ENCODE measurements around the gene PTCH1. TPM values are rescaled to one million over a fixed set of nuclear protein-coding genes. Genes with fewer than 3 reads are reported as not detected.

The PTCH1 gene
- total RNA-seq, 2 experiments from 2014 or later = 15.8 to 17.0 TPM

DNA sequence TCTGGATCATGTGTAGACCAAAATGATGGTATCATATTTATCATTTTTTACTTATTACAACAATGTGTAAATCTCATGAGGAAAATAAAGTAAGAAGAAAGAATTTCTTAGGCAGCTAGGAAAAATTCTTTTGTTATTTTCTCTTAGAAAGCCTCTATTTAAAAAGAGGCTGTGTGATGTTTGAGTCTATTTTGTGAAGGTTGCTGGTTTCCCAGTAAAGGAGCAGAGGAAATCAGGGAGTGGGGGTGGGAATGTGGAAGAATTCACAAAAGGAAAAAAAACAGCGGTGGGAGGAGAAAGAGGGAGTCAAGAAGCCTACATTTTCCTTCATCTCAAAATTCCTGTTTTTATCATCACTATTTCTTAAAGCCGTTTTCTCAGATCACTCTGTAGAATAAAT lies 20.1 kb downstream of the PTCH1 start:
- peaks cover 13% of the 10 kb centered on the region for H3K27me3 Mint-ChIP-seq
- no peaks in the 10 kb centered on the region for H3K36me3 ChIP-seq (ENCODE audit: insufficient read depth, low read length)
- no peak overlapping the region for H3K27ac Mint-ChIP-seq
- H3K4me3 Mint-ChIP-seq = no peak overlapping the region
- H3K4me3 ChIP-seq (ENCODE audit: low read length) = no peak overlapping the region
- ATAC-seq (ENCODE audit: poor library complexity) (no peak), DNase-seq (no peak)
- no peak overlapping the region for H3K27ac ChIP-seq (ENCODE audit: low read depth in 1 of 2, low read length in 2 of 2)
- H3K4me1 Mint-ChIP-seq (ENCODE audit: low read depth) = peaks cover 73% of the 10 kb centered on the region
- ChIA-PET CTCF (no interaction called here), POLR2A (interaction anchor here (4.6 to 4.8 kb wide), 2 partner anchors 10 to 14 kb away, joined by 38 to 99 read pairs; no protein-coding TSS in a partner anchor)
- H3K27me3 ChIP-seq (ENCODE audit: control insufficient read depth in 1 of 2, insufficient read depth in 2 of 2, low read length in 2 of 2) = peaks cover 0 to 9% of the 10 kb centered on the region in 2 experiments
- TF ChIP-seq CTCF (IDR thresholded peaks at IDR 0.05) = no peak
- H3K4me1 ChIP-seq (ENCODE audit: insufficient read depth, low read length) = peaks cover 56% of the 10 kb centered on the region
- H3K9me3 Mint-ChIP-seq = no peaks in the 10 kb centered on the region
- intact Hi-C loops (cut with DNase I, micrococcal nuclease) = loop anchor here in 1 of 2 experiments (10.0 kb wide), 1 partner anchor 718 kb away; no protein-coding TSS in a partner anchor
- no peaks in the 10 kb centered on the region for H3K9me3 ChIP-seq (ENCODE audit: control insufficient read depth in 1 of 2, insufficient read depth in 1 of 2, low read length in 2 of 2)
- H3K36me3 Mint-ChIP-seq (ENCODE audit: low read depth) = no peaks in the 10 kb centered on the region

DNA sequence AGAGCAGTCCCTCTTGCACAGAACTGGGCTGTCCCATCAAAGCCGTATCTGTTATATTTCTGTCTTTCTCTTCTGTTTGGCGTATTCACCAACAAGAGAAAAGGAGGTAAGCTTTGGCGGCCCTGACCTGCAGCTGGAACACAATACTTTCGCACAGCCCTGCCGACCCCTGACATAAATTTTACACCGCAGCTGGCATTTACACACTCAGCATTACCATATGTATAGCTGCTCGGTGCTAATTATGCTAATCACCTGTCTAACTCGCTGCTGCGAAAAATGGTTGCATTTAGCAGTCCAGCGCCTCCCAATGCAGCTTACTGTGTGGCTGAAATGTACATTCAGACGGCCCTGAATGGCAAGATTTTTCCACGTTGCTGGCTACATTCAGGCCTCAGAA lies 20.8 kb downstream of the PTCH1 start:
- H3K9me3 Mint-ChIP-seq = no peaks in the 10 kb centered on the region
- peaks cover 73% of the 10 kb centered on the region for H3K4me1 Mint-ChIP-seq (ENCODE audit: low read depth)
- H3K4me3 Mint-ChIP-seq = no peak overlapping the region
- no peaks in the 10 kb centered on the region for H3K36me3 Mint-ChIP-seq (ENCODE audit: low read depth)
- intact Hi-C loops (cut with DNase I, micrococcal nuclease) = loop anchor here (1.0 to 10.0 kb wide), 5 partner anchors 10 to 719 kb away; no protein-coding TSS in a partner anchor
- peak overlapping the region; percentile 98 for H3K27ac Mint-ChIP-seq
- Histone ChIP-seq H3K9me3 (ENCODE audit: control insufficient read depth in 1 of 2, insufficient read depth in 1 of 2, low read length in 2 of 2) (no peaks in the 10 kb centered on the region), H3K36me3 (ENCODE audit: insufficient read depth, low read length) (no peaks in the 10 kb centered on the region), H3K4me3 (ENCODE audit: low read length) (no peak overlapping the region), H3K27me3 (ENCODE audit: control insufficient read depth in 1 of 2, insufficient read depth in 2 of 2, low read length in 2 of 2) (peaks cover 0 to 4% of the 10 kb centered on the region in 2 experiments), H3K4me1 (ENCODE audit: insufficient read depth, low read length) (peaks cover 59% of the 10 kb centered on the region), H3K27ac (ENCODE audit: low read depth in 1 of 2, low read length in 2 of 2) (no peak overlapping the region)
- no peak for DNase-seq
- H3K27me3 Mint-ChIP-seq = peaks cover 13% of the 10 kb centered on the region
- ChIA-PET POLR2A (interaction anchor here (0.8 to 4.8 kb wide), 6 partner anchors 11 to 380 kb away, joined by 3 to 99 read pairs (median 23); partner anchors contain the start of gene ERCC6L2), CTCF (no interaction called here)
- no peak for TF ChIP-seq CTCF (IDR thresholded peaks at IDR 0.05)
- no peak for ATAC-seq (ENCODE audit: poor library complexity)

DNA sequence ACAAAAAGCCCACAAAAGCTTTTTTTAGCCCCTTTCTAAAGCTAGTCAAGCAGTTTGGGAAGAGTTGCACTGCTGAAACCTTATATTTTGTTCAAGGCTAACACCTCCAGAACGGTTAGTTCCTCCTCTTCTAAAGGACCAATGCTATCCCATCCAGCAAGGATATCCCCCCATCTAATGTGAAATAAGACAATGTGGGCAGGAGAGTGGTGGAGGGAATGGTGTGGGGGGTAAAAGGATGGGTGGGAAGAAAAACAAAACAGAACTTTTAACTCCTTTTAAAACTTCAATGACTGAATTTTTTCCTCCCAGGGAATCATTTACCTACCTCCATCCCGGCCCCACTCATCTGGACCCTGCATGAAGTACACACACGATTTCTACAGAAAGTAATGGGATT lies 21.2 kb downstream of the PTCH1 start:
- POLR2A ChIA-PET = interaction anchor here (0.8 to 4.8 kb wide), 6 partner anchors 11 to 380 kb away, joined by 3 to 99 read pairs (median 23); partner anchors contain the start of gene ERCC6L2
- TF ChIP-seq CTCF (IDR thresholded peaks at IDR 0.05) = no peak
- Histone ChIP-seq H3K27ac (ENCODE audit: low read depth in 1 of 2, low read length in 2 of 2) (no peak overlapping the region), H3K9me3 (ENCODE audit: control insufficient read depth in 1 of 2, insufficient read depth in 1 of 2, low read length in 2 of 2) (no peaks in the 10 kb centered on the region), H3K36me3 (ENCODE audit: insufficient read depth, low read length) (no peaks in the 10 kb centered on the region), H3K27me3 (ENCODE audit: control insufficient read depth in 1 of 2, insufficient read depth in 2 of 2, low read length in 2 of 2) (peaks cover 0 to 4% of the 10 kb centered on the region in 2 experiments), H3K4me1 (ENCODE audit: insufficient read depth, low read length) (peaks cover 59% of the 10 kb centered on the region), H3K4me3 (ENCODE audit: low read length) (peak overlapping the region; percentile 41)
- peaks cover 75% of the 10 kb centered on the region for H3K4me1 Mint-ChIP-seq (ENCODE audit: low read depth)
- DNase-seq (no peak), ATAC-seq (ENCODE audit: poor library complexity) (no peak)
- H3K9me3 Mint-ChIP-seq = no peaks in the 10 kb centered on the region
- peak overlapping the region; percentile 98 for H3K27ac Mint-ChIP-seq
- peak overlapping the region; percentile 88 for H3K4me3 Mint-ChIP-seq
- CTCF ChIA-PET = no interaction called here
- no peaks in the 10 kb centered on the region for H3K36me3 Mint-ChIP-seq (ENCODE audit: low read depth)
- H3K27me3 Mint-ChIP-seq = peaks cover 13% of the 10 kb centered on the region
- intact Hi-C loops (cut with DNase I, micrococcal nuclease) = loop anchor here (1.0 to 10.0 kb wide), 5 partner anchors 11 to 719 kb away; no protein-coding TSS in a partner anchor

Measured in CD4-positive, alpha-beta T cell (primary cell).